ENCODE data around the gene ZNF385D. TPM values are rescaled to one million over a fixed set of nuclear protein-coding genes. Genes with fewer than 3 reads are reported as not detected.
"Not testable (repeated sequence)": the region's sequence is repeated elsewhere in the genome, so short reads cannot be mapped to it uniquely, and the experiment has no call there.

ZNF385D gene
- polyA plus RNA-seq, 1 donor (not counting 4 experiments of a cell fraction or from before 2014, with no cell fraction given) = 0.46 TPM

DNA sequence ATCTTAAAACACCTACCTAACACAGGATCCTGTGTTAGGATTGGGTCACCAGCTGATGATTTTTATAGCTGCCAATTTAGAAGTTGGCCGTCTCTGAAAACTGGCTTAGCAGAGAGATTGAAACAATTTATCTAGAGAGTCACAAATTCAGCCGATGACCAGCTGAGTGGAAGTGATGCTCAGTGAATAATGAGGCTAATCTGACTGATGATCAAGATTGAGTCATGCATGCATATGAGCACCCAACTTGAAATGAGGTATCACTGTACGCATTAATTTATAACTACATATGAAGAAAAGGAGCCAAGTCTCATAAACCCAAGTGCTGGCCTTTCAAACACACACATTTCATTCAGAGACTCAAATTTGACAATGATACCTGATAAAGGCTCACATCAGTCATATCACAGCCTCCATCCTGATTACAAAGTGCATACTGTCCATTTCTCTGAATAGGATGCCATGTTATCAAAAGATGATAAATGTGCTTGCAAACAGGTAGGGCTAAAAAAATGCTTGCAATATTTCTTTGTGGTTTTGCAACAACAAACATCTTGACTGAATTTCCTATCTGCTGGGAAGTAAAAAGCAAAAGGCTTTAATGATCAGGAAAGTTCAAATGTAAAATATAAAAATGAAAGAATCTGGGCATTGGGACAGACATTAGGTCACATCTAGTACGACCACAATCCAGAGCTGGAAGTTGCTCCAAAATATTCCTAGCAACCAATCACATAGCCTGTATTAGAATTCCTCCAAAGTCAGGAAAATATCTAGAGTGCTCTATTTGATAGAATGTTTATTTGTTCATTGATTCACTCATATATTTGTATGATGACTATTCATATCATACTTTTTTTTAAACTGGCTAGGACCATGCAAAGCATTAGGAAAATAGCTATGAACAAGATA, 264.7 kb downstream of the ZNF385D start:
- H3K27ac ChIP-seq (ENCODE audit: control insufficient read depth, insufficient read depth, low read length); H3K36me3 ChIP-seq (ENCODE audit: control insufficient read depth in 2 of 2, extremely low read depth in 1 of 2, insufficient read depth in 2 of 2, low read length in 2 of 2); H3K27me3 ChIP-seq (ENCODE audit: control insufficient read depth, extremely low read depth, insufficient read depth, low read length); FAIRE-seq; dilution Hi-C loops (cut with MboI; ENCODE audit: extremely low pct_ligation_motif_present, low sequenced_read_pairs); H3K79me2 ChIP-seq (ENCODE audit: control insufficient read depth, insufficient read depth, low read length); H2AFZ ChIP-seq (ENCODE audit: control insufficient read depth, low read length); H3K9me1 ChIP-seq (ENCODE audit: control insufficient read depth, extremely low read depth, insufficient read depth, low read length); H3K9me3 ChIP-seq (ENCODE audit: control insufficient read depth, low read depth, low read length); DNase-seq (ENCODE audit: low read depth, low spot score); H4K20me1 ChIP-seq (ENCODE audit: control insufficient read depth, extremely low read depth, insufficient read depth, low read length); H3K4me3 ChIP-seq (ENCODE audit: control insufficient read depth in 2 of 3, extremely low read depth in 1 of 3, insufficient read depth in 2 of 3, low read depth in 1 of 3, low read length in 3 of 3); H3K9ac ChIP-seq (ENCODE audit: control insufficient read depth, extremely low read depth, insufficient read depth, low read length); H3K4me1 ChIP-seq (ENCODE audit: control insufficient read depth, extremely low read depth, insufficient read depth, low read length); H3K4me2 ChIP-seq (ENCODE audit: control insufficient read depth, extremely low read depth, insufficient read depth, low read depth, low read length): not testable (repeated sequence)

DNA sequence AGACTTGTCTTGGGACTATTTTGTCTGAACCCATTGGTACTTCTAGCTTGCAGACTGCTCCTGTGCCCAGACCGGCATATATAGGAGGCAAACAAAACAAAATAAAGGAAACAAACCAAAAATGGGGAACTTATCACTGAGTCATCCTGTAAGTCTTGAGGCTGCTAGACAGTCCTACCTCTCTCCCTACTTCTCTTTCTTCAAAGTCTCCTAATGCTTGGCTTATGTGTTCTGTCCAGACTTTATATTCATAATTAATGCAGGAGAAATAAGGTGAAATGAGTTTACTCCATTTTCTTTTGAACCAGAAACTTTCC, 266.2 kb downstream of the ZNF385D start:
- H3K9me1 ChIP-seq (ENCODE audit: control insufficient read depth, extremely low read depth, insufficient read depth, low read length) = no peaks in the 10 kb centered on the region
- H3K27me3 ChIP-seq (ENCODE audit: control insufficient read depth, extremely low read depth, insufficient read depth, low read length) = no peaks in the 10 kb centered on the region
- no peak overlapping the region for H3K4me2 ChIP-seq (ENCODE audit: control insufficient read depth, extremely low read depth, insufficient read depth, low read depth, low read length)
- TF ChIP-seq EZH2 (IDR thresholded peaks at IDR 0.05; ENCODE audit: low read length) = no peak
- TF ChIP-seq, protein P1, sequence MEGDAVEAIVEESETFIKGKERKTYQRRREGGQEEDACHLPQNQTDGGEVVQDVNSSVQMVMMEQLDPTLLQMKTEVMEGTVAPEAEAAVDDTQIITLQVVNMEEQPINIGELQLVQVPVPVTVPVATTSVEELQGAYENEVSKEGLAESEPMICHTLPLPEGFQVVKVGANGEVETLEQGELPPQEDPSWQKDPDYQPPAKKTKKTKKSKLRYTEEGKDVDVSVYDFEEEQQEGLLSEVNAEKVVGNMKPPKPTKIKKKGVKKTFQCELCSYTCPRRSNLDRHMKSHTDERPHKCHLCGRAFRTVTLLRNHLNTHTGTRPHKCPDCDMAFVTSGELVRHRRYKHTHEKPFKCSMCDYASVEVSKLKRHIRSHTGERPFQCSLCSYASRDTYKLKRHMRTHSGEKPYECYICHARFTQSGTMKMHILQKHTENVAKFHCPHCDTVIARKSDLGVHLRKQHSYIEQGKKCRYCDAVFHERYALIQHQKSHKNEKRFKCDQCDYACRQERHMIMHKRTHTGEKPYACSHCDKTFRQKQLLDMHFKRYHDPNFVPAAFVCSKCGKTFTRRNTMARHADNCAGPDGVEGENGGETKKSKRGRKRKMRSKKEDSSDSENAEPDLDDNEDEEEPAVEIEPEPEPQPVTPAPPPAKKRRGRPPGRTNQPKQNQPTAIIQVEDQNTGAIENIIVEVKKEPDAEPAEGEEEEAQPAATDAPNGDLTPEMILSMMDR (optimal IDR thresholded peaks at IDR 0.05 in 1 of 3, IDR thresholded peaks at IDR 0.05 in 1 of 3, conservative IDR thresholded peaks at IDR 0.05 in 1 of 3; ENCODE audit: extremely low read depth in 1 of 3, insufficient read depth in 2 of 3, low read length in 3 of 3) = no peak
- H4K20me1 ChIP-seq (ENCODE audit: control insufficient read depth, extremely low read depth, insufficient read depth, low read length) = no peaks in the 10 kb centered on the region
- dilution Hi-C loops (cut with MboI; ENCODE audit: extremely low pct_ligation_motif_present, low sequenced_read_pairs) = no loop called here
- H3K9me3 ChIP-seq (ENCODE audit: control insufficient read depth, low read depth, low read length) = no peaks in the 10 kb centered on the region
- no peak for FAIRE-seq
- no peak overlapping the region for H3K27ac ChIP-seq (ENCODE audit: control insufficient read depth, insufficient read depth, low read length)
- no peaks in the 10 kb centered on the region for H3K4me1 ChIP-seq (ENCODE audit: control insufficient read depth, extremely low read depth, insufficient read depth, low read length)
- no peak overlapping the region for H3K9ac ChIP-seq (ENCODE audit: control insufficient read depth, extremely low read depth, insufficient read depth, low read length)
- H3K4me3 ChIP-seq (ENCODE audit: control insufficient read depth in 2 of 3, extremely low read depth in 1 of 3, insufficient read depth in 2 of 3, low read depth in 1 of 3, low read length in 3 of 3) = no peak overlapping the region
- no peaks in the 10 kb centered on the region for H3K79me2 ChIP-seq (ENCODE audit: control insufficient read depth, insufficient read depth, low read length)
- DNase-seq (ENCODE audit: low read depth, low spot score) = no peak
- H3K36me3 ChIP-seq (ENCODE audit: control insufficient read depth in 2 of 2, extremely low read depth in 1 of 2, insufficient read depth in 2 of 2, low read length in 2 of 2) = no peaks in the 10 kb centered on the region
- H2AFZ ChIP-seq (ENCODE audit: control insufficient read depth, low read length) = no peak overlapping the region

Data from keratinocyte (primary cell).